22Rv1 (cell line): ENCODE measurements around the gene KRT33A.

Experiments used
- CTCF ChIP-seq: fragments of 450-650 bp; IDR thresholded peaks from 2 replicates; pipeline ENCODE4 v1.5.1; 2017; ENCODE audit warnings: mild to moderate bottlenecking
- ZFX ChIP-seq: fragments of 450-650 bp; IDR thresholded peaks from 2 replicates; pipeline ENCODE4 v1.6.1; 2017; ENCODE audit warnings: antibody characterized with exemption, borderline replicate concordance

GRCh38 chr17:41325126-41325525, 25.5 kb downstream of the KRT33A start:
- TF ChIP-seq CTCF (no peak), ZFX (no peak)
